H1 (cell line): Measurements from ENCODE around the gene MYO5A. TPM values are rescaled to one million over a fixed set of nuclear protein-coding genes. Genes with fewer than 3 reads are reported as not detected.

Experiments used
- JUN ChIP-seq: IDR thresholded peaks from 2 replicates; pipeline ENCODE4 v1.6.1; 2011; ENCODE audit warnings: low read depth, mild to moderate bottlenecking, improper control_type of control experiment, low read length
- JUND ChIP-seq: IDR thresholded peaks from 2 replicates; pipeline ENCODE4 v1.6.1; 2011; ENCODE audit warnings: mild to moderate bottlenecking, improper control_type of control experiment, low read length
- RAD21 ChIP-seq, 2 experiments: IDR thresholded peaks in 1 of 2; conservative IDR thresholded peaks in 1 of 2; 2 replicates each; pipeline ENCODE4 v1.6.1; 2011; ENCODE audit warnings: low read depth in 2 of 2, low read length in 2 of 2, improper control_type of control experiment in 1 of 2, inconsistent platforms in 1 of 2, mild to moderate bottlenecking in 1 of 2, moderate library complexity in 1 of 2
- SP2 ChIP-seq: IDR thresholded peaks from 2 replicates; pipeline ENCODE4 v1.6.1; 2012; ENCODE audit warnings: mild to moderate bottlenecking, low read length, inconsistent platforms
- polyA plus RNA-seq, 7 experiments: library from polyadenylated mRNA; depleted of rRNA in 3 of 7; stranded (reverse) in 5 of 7; unstranded in 2 of 7; fragments of >200 nt in 5 of 7; fragments of 200-250 nt in 2 of 7; gene quantifications; 1 replicate in 5 of 7; 2 replicates in 1 of 7; 4 replicates in 1 of 7; pipeline versions ENCODE4 v1.2.1 to v1.2.3, GENCODE V29; 2011 to 2013; ENCODE audit warnings: missing spikeins in 2 of 7, mixed read lengths in 2 of 7
- total RNA-seq: library from RNA; stranded (reverse); fragmentation: NEBNext Ultra II Directional; extraction: Animal tissue kit (Norgen Biotek cat#: 25700); gene quantifications from 2 replicates; pipeline ENCODE4 v1.2.1, GENCODE V29; 2021

The MYO5A gene
- total and polyA plus RNA-seq, 2 of the 8 experiments (the other 6 are each of a cell fraction or from before 2014, with no cell fraction given): 11.4 to 24.7 TPM

- TF ChIP-seq JUN (no peak), JUND (no peak), RAD21 (IDR thresholded peaks at IDR 0.05 in 1 of 2, conservative IDR thresholded peaks at IDR 0.05 in 1 of 2; ENCODE audit: low read depth in 2 of 2, low read length in 2 of 2) (no peak), SP2 (no peak)
These were observed 83.1 kb downstream of the MYO5A start (continued) for GRCh38 chr15:52445553-52445952.
